H1 (cell line): ENCODE measurements around the gene PMF1.

Experiments
- CREB1 ChIP-seq: IDR thresholded peaks from 2 replicates; pipeline ENCODE4 v1.6.1; 2012; ENCODE audit warnings: inconsistent platforms
- CTCF ChIP-seq, 3 experiments: IDR thresholded peaks; 1 replicate in 2 of 3; 2 replicates in 1 of 3; pipeline versions ENCODE4 v1.5.1 to v1.6.1; 2011; ENCODE audit warnings: low read length in 3 of 3, mild to moderate bottlenecking in 3 of 3, inconsistent platforms in 2 of 3, low read depth in 1 of 3, moderate library complexity in 1 of 3; ENCODE audit not compliant: insufficient read depth in 1 of 3; ENCODE audit errors: control extremely low read depth in 1 of 3
- EZH2 ChIP-seq: fragments of 200-600 bp; sonication (generic); IDR thresholded peaks from 2 replicates; pipeline ENCODE4 v1.7.1; 2012; ENCODE audit warnings: low read depth, mild to moderate bottlenecking, moderate library complexity, low read length, inconsistent platforms; ENCODE audit not compliant: severe bottlenecking
- GTF2F1 ChIP-seq: IDR thresholded peaks from 2 replicates; pipeline ENCODE4 v1.6.1; 2012; ENCODE audit warnings: low read depth, low read length, improper control_type of control experiment, borderline replicate concordance
- MAX ChIP-seq: IDR thresholded peaks from 2 replicates; pipeline ENCODE4 v1.6.1; 2012; ENCODE audit warnings: inconsistent platforms
- POLR2AphosphoS5 ChIP-seq: IDR thresholded peaks from 2 replicates; pipeline ENCODE4 v1.6.1; 2011; ENCODE audit warnings: low read depth, low read length
- RXRA ChIP-seq: IDR thresholded peaks from 2 replicates; pipeline ENCODE4 v1.6.1; 2011; ENCODE audit warnings: low read depth, mild to moderate bottlenecking, low read length, moderate library complexity; ENCODE audit not compliant: insufficient read depth
- SUZ12 ChIP-seq: fragments of 200-600 bp; sonication (generic); IDR thresholded peaks from 2 replicates; pipeline ENCODE4 v1.6.1; 2012; ENCODE audit warnings: mild to moderate bottlenecking, inconsistent platforms, low read length, moderate library complexity, mixed read lengths
- TBP ChIP-seq: IDR thresholded peaks from 2 replicates; pipeline ENCODE4 v1.6.1; 2011; ENCODE audit warnings: low read depth, low read length, improper control_type of control experiment
- YY1 ChIP-seq: IDR thresholded peaks from 2 replicates; pipeline ENCODE4 v1.6.1; 2011; ENCODE audit warnings: low read depth, mild to moderate bottlenecking, low read length

- TF ChIP-seq SUZ12, result no peak
- TF ChIP-seq TBP, result no peak
- no peak for TF ChIP-seq CREB1
- no peak for TF ChIP-seq GTF2F1
- no peak for TF ChIP-seq CTCF (IDR thresholded peaks at IDR 0.05; ENCODE audit: control extremely low read depth in 1 of 3, insufficient read depth in 1 of 3, low read depth in 1 of 3, low read length in 3 of 3)
- no peak for TF ChIP-seq YY1
- no peak for TF ChIP-seq RXRA
- TF ChIP-seq MAX, result no peak
- TF ChIP-seq EZH2, result no peak
- no peak for TF ChIP-seq POLR2AphosphoS5
Observed at GRCh38 chr1:156167536-156167935, 45.3 kb upstream of the PMF1 start.
